HG02852 (cell line): ENCODE data around the gene DSCAM.

Source experiments
- ATAC-seq: cut with Tn5 transposase; IDR thresholded peaks from one replicate; pipeline ENCODE4 v1.9.1; 2021; ENCODE audit warnings: mild to moderate bottlenecking, moderate library complexity; ENCODE audit not compliant: unreplicated experiment

DSCAM gene

GRCh38 chr21:40620386-40621145, 226.4 kb downstream of the DSCAM start:
- ATAC-seq, result no peak

DNA sequence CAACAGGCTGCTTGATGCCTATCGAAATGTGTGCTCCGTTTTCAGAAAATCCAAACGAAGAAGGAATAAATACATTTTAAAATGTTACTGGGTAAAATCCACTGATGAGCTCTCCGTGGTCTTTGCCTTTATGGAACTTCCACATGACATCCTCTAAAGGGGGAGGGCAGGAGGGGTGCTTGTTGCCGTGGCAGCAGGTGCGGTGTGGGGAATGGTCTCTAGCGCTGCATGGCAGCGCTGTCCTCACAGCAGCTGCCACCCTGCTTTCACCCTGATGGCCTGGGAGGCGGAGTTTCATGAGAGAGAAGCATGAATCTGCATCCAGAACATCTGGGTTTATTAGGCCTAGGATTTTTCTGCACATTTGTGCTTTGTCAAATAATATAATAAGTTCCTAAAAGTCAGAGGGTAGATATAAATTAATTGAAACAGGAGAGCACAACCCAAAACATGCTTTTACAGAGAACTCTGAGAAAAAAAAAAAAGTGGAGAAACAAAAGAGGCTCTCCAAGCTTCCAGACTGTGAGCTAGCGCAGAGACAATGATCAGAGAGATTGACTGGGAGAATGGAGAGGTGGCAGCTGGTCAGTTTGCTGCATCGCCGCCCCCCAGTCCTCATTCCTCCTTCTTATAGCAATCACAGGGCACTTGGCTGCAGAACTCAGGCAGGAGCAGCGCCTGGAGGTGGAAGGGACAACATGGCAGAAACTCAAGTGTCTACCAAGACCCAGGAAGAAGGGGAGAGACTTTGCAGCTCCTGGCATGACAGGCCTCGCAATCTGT, 228.6 kb downstream of the DSCAM start:
- no peak for ATAC-seq

- no peak for ATAC-seq
Observed at GRCh38 chr21:40616377-40616704, 230.6 kb downstream of the DSCAM start.

DNA sequence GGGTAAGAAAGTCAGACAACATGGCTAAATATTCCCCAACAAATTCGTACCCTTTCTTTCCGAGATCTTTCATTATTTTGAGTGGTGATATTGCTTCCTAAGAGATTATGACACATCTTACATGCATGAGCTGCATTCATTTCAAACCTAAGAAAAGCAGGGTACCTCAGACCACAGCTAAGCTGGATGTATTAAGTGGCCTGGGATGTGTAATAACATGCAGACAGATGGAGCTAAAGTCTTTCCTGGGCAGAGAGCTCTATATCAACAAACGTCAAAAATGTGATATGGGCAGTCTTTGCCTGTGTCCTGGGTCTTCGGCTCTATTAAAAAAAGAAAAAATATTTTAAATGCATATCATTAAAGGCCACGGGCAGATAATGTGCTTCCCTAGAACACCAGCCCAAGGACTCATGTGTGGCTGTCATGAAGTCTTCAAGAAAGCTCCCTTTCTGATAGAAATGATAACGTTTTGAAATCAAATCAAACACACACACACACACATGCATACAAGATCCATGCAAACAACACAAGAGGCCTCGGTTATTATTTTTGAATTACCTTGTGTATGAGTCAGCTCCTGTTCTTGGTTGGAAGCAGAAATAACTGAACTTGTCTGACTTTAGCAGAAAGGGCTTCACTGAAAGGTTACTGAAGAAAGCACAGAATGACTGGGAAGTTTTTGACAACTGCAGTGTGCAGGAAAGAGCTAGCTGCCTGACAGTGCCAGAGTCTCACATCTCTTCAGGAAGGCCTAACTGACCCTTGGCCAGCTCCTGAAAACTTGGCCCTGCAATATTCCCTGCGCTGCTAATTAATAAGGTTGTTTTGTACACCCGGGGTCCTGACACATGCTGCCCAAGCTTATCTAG, 231.2 kb downstream of the DSCAM start:
- no peak for ATAC-seq

GRCh38 chr21:40613546-40614030, 233.4 kb downstream of the DSCAM start:
- no peak for ATAC-seq

GRCh38 chr21:40610345-40610744, 236.6 kb downstream of the DSCAM start:
- no peak for ATAC-seq

- ATAC-seq, result no peak
Observed at GRCh38 chr21:40606341-40606740, 240.6 kb downstream of the DSCAM start.

- ATAC-seq, result no peak
Observed at GRCh38 chr21:40605094-40605493, 241.9 kb downstream of the DSCAM start.

GRCh38 chr21:40603774-40604173, 243.2 kb downstream of the DSCAM start:
- ATAC-seq, result no peak

- no peak for ATAC-seq
Observed at GRCh38 chr21:40602080-40602479, 244.9 kb downstream of the DSCAM start.

- ATAC-seq, result no peak
Observed at GRCh38 chr21:40595806-40596205, 251.2 kb downstream of the DSCAM start.

DNA sequence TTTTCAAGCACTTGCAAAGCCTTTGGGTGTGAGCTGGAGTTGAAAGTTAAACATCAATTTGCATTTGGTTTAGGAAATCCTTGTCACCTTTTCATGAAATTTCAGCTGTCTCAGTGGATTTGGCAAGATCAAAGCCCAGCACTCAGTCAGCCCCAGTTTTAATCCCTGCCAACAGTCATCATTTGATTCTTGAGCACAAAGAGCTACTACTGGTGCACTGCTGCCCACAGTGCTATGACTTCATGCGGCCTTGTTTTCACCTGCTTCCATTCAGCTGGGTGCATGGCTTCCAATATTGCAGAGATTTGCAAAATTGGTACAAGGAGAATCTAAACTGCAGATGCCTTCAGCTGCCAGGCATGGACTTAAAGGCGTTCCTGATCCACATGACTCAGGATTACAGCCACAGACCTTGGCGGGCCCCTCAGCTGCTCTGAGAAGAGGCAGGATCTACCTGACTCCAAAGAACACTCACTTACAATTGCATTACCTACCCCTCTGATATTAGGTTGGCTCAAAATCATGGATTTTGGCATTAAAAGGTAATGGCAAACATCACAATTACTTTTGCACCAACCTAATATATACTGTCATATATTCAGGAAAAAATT, 259.1 kb downstream of the DSCAM start:
- no peak for ATAC-seq

- no peak for ATAC-seq
Observed at GRCh38 chr21:40586575-40586974, 260.4 kb downstream of the DSCAM start.

GRCh38 chr21:40577285-40578043, 269.5 kb downstream of the DSCAM start:
- no peak for ATAC-seq

DNA sequence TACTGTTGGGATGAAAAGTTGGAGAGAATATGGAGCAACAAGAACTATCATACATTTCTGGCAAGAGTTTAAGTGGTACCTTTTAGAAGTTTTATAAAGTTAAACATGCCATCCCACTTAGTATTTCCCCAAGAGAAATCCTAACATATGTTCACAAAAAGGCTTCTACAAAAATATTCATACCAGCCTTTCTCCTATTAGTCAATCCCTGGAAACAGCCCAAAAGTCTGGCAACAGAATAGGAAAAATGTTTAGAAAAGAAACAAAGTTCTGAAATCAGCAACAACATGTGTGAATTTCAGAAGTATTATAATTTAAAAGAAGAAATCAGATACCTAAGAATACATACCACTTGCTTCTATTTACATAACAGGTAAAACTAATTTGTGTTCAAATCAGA, 271.0 kb downstream of the DSCAM start:
- ATAC-seq, result no peak

GRCh38 chr21:40569357-40569756, 277.6 kb downstream of the DSCAM start:
- no peak for ATAC-seq

DNA sequence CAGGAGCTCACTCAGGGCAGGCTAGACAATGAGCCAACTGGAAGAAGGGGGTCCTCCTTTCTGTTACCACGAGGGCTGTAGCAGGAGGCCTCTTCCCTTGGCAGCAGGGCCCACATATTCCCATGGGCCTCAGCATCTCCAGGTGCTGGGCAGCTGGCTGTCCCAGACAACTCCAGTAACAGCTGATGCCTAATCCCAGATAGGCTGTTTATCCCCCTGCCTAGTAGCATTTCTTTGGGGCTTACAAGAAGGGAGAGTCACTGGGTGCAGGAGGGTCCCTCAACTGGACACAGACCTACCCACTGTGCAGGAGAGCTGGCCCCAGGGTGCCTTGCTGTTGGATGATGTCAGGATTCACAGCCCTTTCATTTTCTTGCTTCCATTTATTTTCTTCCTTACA, 278.2 kb downstream of the DSCAM start:
- no peak for ATAC-seq

DNA sequence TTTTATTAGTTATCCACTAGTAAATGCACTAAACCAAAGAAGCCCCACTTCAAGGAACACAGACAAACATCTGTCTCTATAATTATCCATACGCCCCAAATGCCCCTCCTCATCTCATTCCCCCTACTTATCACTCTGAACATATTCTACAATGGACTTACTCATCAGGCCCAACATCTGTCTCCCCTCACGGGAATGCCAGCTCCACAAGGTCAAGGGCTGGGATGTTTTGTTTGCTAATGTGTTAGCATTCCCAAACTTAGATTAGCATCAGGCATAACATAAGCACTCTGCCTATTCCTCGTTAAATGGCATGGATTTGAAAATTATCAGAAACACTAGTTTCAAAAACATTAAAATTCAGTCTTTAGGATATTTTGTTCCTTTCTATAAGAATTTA, 279.5 kb downstream of the DSCAM start:
- ATAC-seq, result no peak

GRCh38 chr21:40566486-40566885, 280.5 kb downstream of the DSCAM start:
- ATAC-seq, result no peak

- no peak for ATAC-seq
Observed at GRCh38 chr21:40564318-40564717, 282.6 kb downstream of the DSCAM start.
